DMS79 treated with DMSO at 0.1 percent for 48 hours (cell line): ENCODE data around the gene MCF2L.
"Not testable (repeated sequence)": the region's sequence is repeated elsewhere in the genome, so short reads cannot be mapped to it uniquely, and the experiment has no call there.

Experiments used
- DNase-seq: peaks from one replicate; lab custom pipeline; 2025; lab: John Stamatoyannopoulos, UW

Gene MCF2L

GRCh38 chr13:113064534-113065405 is 95.8 kb downstream of the MCF2L start:
- DNase-seq = peak; percentile 92

- peak; percentile 89 for DNase-seq
Measured at GRCh38 chr13:113065406-113066141, 96.6 kb downstream of the MCF2L start.

GRCh38 chr13:113066142-113066455 is 97.1 kb downstream of the MCF2L start:
- no peak for DNase-seq

GRCh38 chr13:113066746-113067145 is 97.7 kb downstream of the MCF2L start:
- no peak for DNase-seq

- no peak for DNase-seq
Measured at GRCh38 chr13:113069861-113070805, 101.1 kb downstream of the MCF2L start.

- DNase-seq = no peak
Measured at GRCh38 chr13:113070855-113071254, 101.8 kb downstream of the MCF2L start.

GRCh38 chr13:113072376-113072775 is 103.4 kb downstream of the MCF2L start:
- no peak for DNase-seq

- DNase-seq = no peak
Measured at GRCh38 chr13:113073942-113074341, 104.9 kb downstream of the MCF2L start.

GRCh38 chr13:113074401-113074800 is 105.4 kb downstream of the MCF2L start:
- DNase-seq = no peak

- DNase-seq = no peak
Measured at GRCh38 chr13:113074876-113075275, 105.9 kb downstream of the MCF2L start.

GRCh38 chr13:113075711-113076110 is 106.7 kb downstream of the MCF2L start:
- no peak for DNase-seq

- no peak for DNase-seq
Measured at GRCh38 chr13:113076681-113077401, 107.8 kb downstream of the MCF2L start.

- DNase-seq = no peak
Measured at GRCh38 chr13:113077566-113077952, 108.5 kb downstream of the MCF2L start.

- DNase-seq = peak; percentile 87
Measured at GRCh38 chr13:113077953-113078901, 109.2 kb downstream of the MCF2L start.

GRCh38 chr13:113078902-113079780 is 110.1 kb downstream of the MCF2L start:
- DNase-seq = peak; percentile 94

- DNase-seq = not testable (repeated sequence)
Measured at GRCh38 chr13:113079781-113080080, 110.7 kb downstream of the MCF2L start.

GRCh38 chr13:113080361-113080831 is 111.4 kb downstream of the MCF2L start:
- no peak for DNase-seq

- DNase-seq = no peak
Measured at GRCh38 chr13:113080901-113081521, 112.0 kb downstream of the MCF2L start.
